GM10847 (cell line): Measurements from ENCODE around the gene UTS2B.

ENCODE experiments used
- POLR2A ChIP-seq: IDR thresholded peaks from 2 replicates; pipeline ENCODE4 v1.6.1; 2011; ENCODE audit not compliant: insufficient read length; ENCODE audit errors: extremely low read depth

Gene UTS2B

DNA sequence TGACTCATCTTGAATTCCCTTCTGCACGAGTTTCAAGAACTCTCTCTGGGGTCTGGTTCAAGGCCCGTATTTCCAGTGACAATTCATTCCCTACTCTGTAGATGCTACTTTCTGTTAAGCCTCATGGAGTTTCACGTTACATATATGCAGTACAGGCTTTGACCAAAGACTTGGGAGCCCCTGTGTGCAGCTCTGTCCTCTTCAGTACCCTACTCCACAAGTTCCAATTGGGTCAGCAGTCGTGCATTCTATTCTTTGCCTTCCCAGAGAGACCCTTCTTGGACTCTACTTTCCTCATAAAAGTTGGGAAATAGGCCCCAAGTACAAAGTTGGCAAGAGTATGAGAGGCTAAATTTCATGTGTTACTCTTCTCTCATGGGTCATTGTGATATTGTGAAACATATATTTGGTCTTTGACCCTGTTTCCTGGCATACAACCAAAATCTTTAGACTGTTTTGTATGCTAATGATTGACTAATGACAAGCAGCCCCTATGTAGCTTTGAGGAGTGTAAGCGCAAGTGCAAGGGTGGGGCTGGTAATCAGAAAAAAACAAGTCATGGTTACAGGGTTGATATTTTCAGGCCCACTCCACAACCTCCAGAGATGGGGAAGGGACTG lies 16.1 kb downstream of the UTS2B start:
- no peak for TF ChIP-seq POLR2A

DNA sequence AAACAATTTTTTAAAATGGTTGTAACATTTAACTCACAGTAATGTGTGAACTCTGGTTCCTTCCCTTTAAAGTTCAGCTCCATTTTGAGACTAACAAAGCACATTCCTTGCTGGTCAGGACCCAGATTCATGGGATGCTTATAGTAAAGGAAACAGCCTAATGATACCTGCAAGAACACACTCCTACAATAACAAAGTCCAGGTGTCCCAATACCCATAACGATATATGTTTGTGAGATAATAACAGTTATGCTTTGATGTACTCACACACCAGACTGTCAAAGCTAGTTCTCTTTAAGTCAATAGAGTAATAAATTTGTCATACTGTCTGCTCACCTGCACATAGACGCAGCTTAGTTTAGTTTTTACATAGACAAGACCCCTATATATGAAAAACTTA lies 17.0 kb downstream of the UTS2B start:
- TF ChIP-seq POLR2A: no peak

DNA sequence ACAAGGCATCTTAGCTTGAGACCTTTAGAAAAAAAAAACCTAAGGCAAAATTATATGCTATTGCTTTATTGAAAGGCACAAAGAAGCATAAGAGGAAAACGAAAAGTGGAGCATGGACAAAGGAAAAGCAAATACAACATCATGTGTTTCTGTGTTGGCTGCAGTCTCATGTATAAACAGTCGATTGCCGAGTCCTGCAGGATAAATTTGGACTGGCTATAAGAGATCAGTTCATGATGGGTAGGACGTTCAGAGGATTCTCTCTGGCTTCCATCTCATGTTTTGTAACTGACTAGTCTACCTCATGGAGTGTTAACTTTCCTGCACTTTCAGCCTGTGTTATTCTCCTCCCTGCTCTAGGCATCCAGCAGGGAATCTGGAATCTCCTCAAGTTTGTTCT lies 23.0 kb downstream of the UTS2B start:
- no peak for TF ChIP-seq POLR2A

DNA sequence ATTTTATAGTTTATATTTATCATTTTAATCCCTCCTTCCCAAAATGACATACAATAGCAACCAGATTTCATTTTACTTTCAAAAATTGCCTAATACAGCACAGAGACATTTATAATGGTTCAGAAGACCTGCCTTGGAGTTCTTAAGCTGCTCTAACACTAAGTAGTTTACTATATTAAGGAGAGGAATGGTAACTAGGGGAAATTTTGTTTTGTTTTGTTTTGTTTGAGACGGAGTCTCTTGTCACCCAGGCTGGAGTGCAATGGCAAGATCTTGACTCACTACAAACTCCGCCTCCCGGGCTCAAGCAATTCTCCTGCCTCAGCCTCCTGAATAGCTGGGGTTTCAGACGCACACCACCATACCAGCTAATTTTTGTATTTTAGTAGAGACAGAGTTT lies 23.9 kb downstream of the UTS2B start:
- no peak for TF ChIP-seq POLR2A

DNA sequence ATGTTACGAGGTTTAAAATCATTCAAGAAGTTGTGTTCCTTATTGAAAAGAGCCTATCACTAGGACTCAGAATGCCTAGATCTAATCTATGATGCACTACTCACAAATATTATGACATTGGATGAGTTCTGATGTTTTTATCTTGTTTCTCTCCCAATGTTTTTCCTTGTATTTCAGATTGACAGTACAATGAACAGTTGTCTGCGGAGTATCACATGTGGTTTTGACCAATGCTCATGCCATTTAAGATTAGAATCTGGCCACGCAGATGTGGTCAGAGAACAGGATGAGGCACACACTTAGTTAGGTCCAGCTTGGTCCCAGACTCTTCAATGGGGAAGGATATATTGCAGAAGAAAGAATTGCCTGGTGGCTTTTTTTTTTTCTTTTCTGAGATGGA lies 26.7 kb downstream of the UTS2B start:
- no peak for TF ChIP-seq POLR2A

DNA sequence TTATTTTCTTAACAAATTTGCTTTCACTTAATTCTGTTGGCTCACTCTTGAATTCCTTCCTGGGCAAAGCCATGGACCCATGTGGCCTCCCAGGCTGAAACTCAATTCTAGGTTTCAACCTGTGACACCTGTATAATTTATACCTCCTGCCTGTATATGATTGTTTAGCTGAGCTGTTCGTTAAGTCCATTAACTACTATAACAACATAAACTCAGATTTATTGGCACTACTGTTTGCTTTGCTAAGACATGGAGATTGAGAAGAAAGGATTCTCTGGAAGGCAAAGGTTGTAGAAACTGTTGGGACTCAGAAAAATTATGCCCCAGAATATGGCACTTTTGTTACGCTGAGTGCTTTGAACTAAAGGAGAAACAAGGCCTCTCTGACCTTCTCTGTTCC lies 27.9 kb downstream of the UTS2B start:
- no peak for TF ChIP-seq POLR2A

DNA sequence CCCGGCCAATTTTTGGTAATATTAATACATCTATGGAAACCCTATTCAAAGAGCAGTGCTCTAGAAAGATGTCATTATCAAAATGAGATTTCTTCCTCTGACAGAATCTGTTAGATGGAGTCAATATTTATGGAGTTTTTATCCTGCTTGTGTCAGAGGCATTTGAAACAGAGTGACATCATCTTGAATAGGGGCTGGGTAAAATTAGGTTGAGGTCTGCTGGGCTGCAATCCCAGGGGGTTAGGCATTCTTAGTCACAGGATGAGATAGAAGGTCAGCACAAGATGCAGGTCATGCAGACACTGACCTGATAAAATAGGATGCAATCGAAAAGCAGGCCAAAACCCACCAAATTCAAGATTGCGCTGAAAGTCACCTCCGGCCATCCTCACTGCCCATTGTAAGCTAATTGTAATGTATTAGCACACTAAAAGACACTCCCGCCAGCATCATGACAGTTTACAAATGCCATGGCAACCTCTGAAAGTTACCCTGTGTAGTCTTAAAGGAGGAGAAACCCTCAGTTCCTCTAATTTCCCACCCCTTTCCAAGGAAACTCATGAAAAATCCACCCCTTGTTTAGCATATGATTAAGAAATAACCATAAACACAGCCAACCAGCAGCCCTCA lies 28.4 kb downstream of the UTS2B start:
- TF ChIP-seq POLR2A: no peak

DNA sequence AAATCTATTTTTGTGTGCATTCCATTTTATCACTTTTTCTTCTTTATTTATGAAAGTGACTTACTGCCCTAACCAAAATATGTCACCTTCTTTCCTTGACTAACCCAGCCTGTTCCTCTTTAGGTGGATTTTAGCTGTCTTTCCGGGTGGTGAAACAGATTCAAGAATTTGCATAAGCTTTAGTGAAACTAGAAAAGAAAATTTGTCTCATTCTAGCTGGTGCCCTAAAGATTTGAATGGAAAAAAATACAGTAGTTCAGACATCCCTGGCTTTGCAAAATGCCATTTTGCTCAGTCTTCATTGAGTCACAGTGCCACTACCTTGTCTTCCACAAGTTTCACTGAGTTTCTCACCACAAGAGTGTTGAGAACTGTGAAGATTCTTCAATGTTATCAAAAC lies 29.3 kb downstream of the UTS2B start:
- TF ChIP-seq POLR2A: no peak

DNA sequence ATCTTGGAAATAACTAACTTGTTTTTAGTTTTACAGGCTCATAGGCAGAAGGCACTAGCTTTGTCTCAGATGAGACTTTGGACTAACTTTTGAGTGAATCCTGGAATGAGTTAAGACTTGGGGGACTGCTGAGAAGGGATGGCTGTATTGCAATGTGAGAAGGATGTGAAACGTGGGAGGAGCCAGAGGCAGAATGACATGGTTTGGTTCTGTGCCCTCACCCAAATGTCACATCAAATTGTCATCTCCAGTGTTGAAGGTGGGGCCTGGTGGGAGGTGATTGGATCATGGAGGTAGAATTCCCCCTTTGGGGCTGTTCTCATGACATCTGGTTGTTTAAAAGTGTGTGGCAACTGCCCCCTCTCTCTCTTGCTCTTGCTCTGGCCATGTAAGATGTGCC lies 29.9 kb downstream of the UTS2B start:
- TF ChIP-seq POLR2A: no peak

DNA sequence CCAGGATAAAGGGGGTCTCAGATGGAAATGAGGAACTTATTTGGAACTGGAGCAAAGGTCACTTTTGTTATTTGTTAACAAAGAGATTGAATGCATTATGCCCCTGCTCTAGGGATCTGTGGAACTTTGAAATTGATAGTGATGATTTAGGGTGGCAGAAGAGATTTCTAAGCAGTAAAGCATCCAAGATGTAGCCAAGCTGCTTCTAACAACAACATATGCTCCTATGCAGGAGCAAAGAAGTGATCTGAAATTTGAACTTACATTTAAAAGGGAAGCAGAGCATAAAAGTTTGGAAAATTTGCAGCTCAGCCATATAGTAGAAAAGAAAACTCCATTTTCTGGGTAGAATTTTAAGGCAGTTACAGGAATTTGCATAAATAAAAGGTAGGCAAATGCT lies 31.5 kb downstream of the UTS2B start:
- no peak for TF ChIP-seq POLR2A

DNA sequence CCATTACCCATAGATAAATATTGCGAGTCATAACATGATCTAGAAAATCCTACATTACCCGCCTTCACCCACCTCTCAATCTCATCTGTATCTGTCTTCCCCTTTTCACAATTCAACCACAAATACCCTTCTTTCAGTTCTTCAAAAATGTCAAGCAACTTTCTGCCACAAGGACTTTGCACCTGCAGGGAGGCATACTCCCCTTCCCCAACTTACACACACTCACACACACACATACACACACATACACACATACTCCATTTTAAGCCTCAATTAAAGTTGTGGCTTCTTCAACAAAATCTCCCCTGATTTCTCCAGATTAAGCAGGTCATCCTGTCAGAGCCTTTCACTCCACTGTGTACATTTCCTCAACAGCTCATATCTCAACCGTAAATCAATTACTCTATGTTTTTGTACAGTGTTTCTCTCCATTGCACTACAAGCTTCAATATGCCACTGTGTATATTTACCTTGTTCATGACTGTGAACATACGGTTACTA lies 34.2 kb downstream of the UTS2B start:
- TF ChIP-seq POLR2A: no peak

DNA sequence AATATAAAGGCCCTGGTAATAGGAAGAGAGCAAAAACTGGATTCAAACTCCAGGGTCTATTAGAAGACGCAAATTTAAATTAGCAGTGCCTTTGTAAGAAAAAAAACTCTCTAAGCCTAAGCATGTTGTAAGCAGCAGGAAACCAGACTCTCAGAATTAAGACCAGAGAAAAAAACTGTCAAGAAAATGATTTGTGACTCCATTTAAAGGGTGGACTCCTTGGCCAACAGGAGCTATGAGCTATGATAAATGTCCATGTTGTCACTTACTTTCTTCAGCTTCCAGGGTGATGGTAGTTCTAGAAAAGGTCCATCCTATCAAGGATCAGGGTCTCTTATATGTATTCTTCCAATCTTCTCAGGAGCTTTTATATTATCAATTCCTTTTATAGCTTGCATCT lies 36.0 kb downstream of the UTS2B start:
- TF ChIP-seq POLR2A: no peak

DNA sequence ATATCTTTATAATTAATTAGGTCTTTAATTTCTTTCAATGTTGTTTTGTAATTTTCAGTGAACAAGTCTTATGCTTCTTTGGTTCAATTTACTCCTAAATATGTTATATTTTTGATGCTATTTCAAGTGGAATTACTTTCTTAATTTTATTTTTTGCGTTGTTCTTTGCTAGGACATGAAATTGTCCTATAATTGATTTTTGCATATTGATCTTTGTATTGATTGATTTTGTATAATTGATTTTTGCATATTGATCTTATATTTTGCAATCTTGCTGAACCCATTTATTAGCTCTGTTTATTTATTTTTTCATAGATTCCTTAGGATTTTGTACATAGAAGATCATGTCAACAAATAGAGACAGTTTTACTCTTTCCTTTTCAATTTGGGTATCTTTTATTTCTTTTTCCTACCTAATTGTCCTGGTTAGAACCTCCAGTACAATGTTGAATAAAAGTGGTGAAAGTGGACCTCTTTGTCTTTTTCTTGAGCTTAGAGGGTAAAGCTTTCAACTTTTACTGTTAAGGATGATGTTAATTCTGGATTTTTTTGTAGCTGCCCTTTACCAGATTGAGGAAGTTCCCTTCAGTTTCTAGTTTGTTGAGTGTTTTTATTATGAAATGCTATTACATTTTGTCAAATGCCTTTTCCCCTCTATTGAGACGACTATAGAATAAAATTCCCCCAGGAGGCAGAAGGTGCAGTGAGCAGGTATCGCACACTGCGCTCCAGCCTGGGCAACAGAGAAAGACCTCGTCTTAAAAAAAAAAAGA lies 37.9 kb downstream of the UTS2B start:
- TF ChIP-seq POLR2A: no peak

DNA sequence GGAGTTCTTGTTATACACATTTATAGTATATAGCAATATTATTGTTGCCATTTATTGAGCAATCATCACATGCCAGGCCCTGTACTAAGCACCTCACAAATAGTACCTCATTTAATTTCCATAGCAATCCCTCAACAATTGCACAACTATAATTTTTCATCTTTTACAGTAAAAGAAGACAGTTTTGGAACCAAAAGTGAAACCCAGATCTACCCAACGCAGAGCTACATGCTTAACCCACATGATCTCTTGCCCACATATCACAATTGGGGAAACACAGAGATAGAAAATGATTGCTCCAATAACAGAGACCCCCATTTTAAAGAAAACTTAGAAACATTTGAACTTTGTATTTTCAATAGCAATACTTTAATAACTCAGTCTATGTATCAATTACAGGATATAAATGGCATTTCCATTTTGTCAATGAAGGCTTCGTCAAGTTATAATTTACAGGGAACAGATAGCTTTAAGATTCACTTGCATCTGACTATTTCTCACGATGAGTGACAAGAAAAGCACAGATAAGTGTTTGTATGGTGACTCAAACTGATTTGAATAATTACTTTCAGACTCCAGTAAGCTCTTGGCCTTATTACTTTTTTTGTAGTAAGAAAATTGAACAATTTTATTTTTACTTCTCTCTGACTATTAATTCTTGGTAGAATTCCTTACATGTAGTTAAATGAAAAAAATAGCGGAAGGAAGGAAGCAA lies 39.9 kb downstream of the UTS2B start:
- no peak for TF ChIP-seq POLR2A

DNA sequence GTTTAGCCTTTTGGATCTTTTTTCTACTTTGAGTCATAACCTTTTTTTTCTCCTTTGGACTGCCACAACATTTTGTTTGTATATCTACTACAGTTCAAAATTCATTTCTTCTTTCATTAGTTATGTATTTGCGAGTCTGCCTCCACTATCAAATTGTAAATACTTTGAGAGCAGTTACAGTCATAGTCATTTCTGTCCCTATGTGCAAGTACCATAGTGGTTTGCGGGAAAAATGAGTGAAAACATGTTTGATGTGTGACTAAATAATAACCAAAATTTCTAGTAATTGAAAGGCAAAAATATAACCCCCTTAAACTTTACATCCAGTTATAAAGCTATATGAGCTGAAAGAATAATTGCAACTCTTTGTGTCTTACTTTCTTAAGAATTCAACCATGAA lies 46.9 kb downstream of the UTS2B start:
- no peak for TF ChIP-seq POLR2A

DNA sequence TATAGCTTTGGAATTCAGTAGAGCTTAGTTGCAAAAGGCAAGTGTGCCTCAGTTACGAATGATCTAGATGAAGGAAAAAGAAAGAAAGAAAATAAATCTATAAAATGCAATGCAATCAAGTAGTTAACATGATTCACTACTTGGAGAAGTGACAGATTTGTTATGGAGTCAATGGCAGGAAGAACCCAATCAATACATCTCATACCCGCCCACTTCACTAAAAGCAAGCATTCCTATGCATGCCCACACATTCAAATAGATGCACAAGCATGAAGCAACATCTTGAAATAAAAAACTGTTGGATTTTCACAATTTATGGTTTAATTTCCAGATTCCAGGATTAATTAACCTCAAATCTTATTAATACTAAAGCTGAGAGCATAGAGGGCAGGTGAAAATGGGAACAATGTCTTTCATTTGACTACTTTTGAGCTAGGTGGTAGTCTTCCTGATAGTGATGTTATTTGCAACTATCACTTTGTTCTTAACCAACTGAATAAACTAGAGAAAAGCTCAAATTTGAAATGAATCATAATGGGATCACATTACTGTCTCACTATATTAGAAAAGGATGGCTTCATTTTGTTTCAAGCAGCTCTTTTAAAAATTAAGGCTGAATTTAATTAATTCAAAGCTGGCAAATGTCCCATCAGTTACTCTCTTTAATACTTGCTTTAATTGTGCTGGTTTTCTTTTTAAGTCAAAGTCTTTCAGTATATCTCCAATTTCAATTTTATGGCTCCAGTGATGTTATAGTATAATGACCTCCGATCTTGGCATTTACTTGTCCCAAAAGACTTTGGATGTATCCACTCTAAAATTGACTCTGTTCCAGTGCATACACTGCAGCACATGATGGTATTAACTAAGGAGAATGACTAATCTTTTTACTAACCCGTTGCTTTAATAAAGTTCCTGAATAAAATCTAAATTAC lies 47.8 kb downstream of the UTS2B start:
- TF ChIP-seq POLR2A: no peak
